HEK293T (cell line): Measurements from ENCODE around the gene WDHD1.
"Not testable (repeated sequence)": the region's sequence is repeated elsewhere in the genome, so short reads cannot be mapped to it uniquely, and the experiment has no call there.

ENCODE experiments used
- CTCF ChIA-PET: fragments of 350-600 bp; formaldehyde crosslinking; extraction: SDS; loops from one replicate; lab custom pipeline; 2021; ENCODE audit warnings: antibody characterized with exemption, inconsistent platforms; lab: Yijun Ruan, JAX
- POLR2A ChIA-PET: fragments of 350-600 bp; formaldehyde crosslinking; extraction: SDS; loops from one replicate; lab custom pipeline; 2020; ENCODE audit warnings: antibody characterized with exemption, inconsistent platforms; lab: Yijun Ruan, JAX
- DNase-seq: peaks from one replicate; pipeline ENCODE4 v3.0.0; 2012; ENCODE audit warnings: mixed read lengths; ENCODE audit errors: extremely low spot score
- ARNT ChIP-seq: fragments of 450-650 bp; IDR thresholded peaks from 2 replicates; pipeline ENCODE4 v1.6.1; 2017; ENCODE audit warnings: mild to moderate bottlenecking
- BHLHE40 ChIP-seq: fragments of 450-650 bp; IDR thresholded peaks from 2 replicates; pipeline ENCODE4 v1.6.1; 2016; ENCODE audit warnings: mild to moderate bottlenecking, moderate library complexity, borderline replicate concordance
- CTBP1 ChIP-seq: fragments of 450-650 bp; IDR thresholded peaks from 2 replicates; pipeline ENCODE4 v1.6.1; 2016; ENCODE audit warnings: borderline replicate concordance
- ELF4 ChIP-seq: fragments of 450-650 bp; IDR thresholded peaks from 2 replicates; pipeline ENCODE4 v1.6.1; 2017; ENCODE audit warnings: antibody characterized with exemption
- FOXA1 ChIP-seq: fragments of 450-650 bp; IDR thresholded peaks from 2 replicates; pipeline ENCODE4 v1.6.1; 2016; ENCODE audit warnings: mild to moderate bottlenecking
- FOXK2 ChIP-seq: fragments of 450-650 bp; IDR thresholded peaks from 2 replicates; pipeline ENCODE4 v1.6.1; 2016; ENCODE audit warnings: mild to moderate bottlenecking
- FOXM1 ChIP-seq: fragments of 450-650 bp; IDR thresholded peaks from 2 replicates; pipeline ENCODE4 v1.6.1; 2017; ENCODE audit warnings: mild to moderate bottlenecking, borderline replicate concordance
- HDGF ChIP-seq: fragments of 450-650 bp; IDR thresholded peaks from 2 replicates; pipeline ENCODE4 v1.6.1; 2017; ENCODE audit warnings: antibody characterized with exemption, borderline replicate concordance
- L3MBTL2 ChIP-seq: fragments of 450-650 bp; conservative IDR thresholded peaks from 2 replicates; pipeline ENCODE4 v1.6.1; 2016; ENCODE audit warnings: mild to moderate bottlenecking
- LEF1 ChIP-seq: fragments of 450-650 bp; IDR thresholded peaks from 2 replicates; pipeline ENCODE4 v1.6.1; 2017; ENCODE audit warnings: mild to moderate bottlenecking, borderline replicate concordance
- NFRKB ChIP-seq: fragments of 450-650 bp; IDR thresholded peaks from 2 replicates; pipeline ENCODE4 v1.6.1; 2016; ENCODE audit warnings: mild to moderate bottlenecking, moderate library complexity
- SP1 ChIP-seq: fragments of 450-650 bp; IDR thresholded peaks from 2 replicates; pipeline ENCODE4 v1.6.1; 2017
- SUZ12 ChIP-seq: fragments of 450-650 bp; IDR thresholded peaks from 2 replicates; pipeline ENCODE4 v1.6.1; 2016; ENCODE audit warnings: mild to moderate bottlenecking
- TARDBP ChIP-seq: fragments of 450-650 bp; IDR thresholded peaks from 2 replicates; pipeline ENCODE4 v1.6.1; 2016
- ZNF384 ChIP-seq: fragments of 450-650 bp; IDR thresholded peaks from 2 replicates; pipeline ENCODE4 v1.6.1; 2016
- TF ChIP-seq, protein P1 (sequence below): fragments of 450-650 bp; IDR thresholded peaks from 2 replicates; pipeline ENCODE4 v1.6.1; 2016

WDHD1 gene

DNA sequence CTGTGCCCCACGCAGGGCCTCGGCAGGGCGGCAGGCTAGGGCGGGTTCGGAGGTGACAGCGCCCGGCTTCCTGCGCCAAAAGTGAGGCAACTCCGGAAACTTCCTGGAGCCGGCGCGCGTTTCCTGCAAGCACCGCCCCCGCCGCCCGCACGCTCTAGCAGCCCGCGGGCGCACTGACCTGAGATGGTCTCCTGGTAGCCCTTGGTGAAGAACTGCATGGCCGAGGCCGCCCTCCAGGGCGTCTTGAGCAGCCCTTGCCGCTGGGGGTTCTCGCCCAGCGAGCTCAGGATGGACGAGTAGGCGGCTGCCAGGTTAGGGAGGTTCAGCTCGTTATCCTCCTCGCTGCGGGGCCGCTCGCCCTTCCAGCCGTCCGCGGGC lies 124.8 kb downstream of the WDHD1 start:
- no peak for TF ChIP-seq ZNF384
- no peak for TF ChIP-seq FOXM1
- no peak; the same call in 1 of the 2 replicates for TF ChIP-seq CTBP1
- no peak for TF ChIP-seq ELF4
- TF ChIP-seq FOXA1 = no peak
- TF ChIP-seq SP1 = no peak
- TF ChIP-seq NFRKB = no peak
- TF ChIP-seq LEF1 = no peak
- no peak for TF ChIP-seq BHLHE40
- TF ChIP-seq ARNT = no peak
- CTCF ChIA-PET = interaction anchor here (0.9 kb wide), 1 partner anchor 14 kb away, joined by 4 read pairs; no protein-coding TSS in a partner anchor
- POLR2A ChIA-PET = interaction anchor here (1.0 to 1.3 kb wide), 2 partner anchors 32 to 84 kb away, joined by 3 to 5 read pairs; no protein-coding TSS in a partner anchor
- DNase-seq = peak; percentile 55

DNA sequence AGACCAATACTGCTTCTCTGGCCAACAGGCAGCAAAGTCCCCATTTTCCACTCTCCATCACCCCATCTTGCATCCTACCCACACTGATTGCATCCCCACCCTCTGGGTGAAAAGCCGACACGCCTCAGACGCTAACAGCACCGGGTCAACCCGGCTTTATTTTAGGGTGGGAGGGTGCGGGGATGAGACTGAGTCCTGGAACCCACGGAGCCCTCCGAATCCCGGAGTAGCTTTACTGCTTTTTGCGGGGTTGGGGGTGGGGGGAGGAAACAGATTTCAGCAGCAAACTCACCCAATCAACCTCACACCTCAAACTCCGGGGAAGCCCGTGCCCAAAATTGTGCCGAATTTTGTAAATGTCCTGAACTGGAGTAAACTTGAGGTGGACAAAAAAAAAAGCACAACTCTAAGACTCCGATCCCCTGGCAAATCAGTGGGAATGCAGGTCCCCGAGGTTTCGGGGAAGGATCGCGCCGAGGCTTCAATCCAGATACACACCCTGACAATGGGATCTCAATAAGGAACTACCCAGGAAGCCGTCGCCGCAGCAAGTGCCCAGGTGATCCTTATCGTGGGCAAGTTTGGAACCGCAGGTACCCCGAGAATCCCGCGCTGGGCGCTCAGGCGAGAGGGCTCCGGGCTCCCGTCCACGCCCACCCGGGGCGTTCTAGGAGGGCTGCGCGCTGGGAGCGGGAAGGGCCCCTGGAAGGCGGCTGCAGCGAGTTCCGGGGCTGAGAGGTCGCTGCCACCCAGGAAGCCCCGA lies 125.3 kb downstream of the WDHD1 start:
- DNase-seq = no peak

DNA sequence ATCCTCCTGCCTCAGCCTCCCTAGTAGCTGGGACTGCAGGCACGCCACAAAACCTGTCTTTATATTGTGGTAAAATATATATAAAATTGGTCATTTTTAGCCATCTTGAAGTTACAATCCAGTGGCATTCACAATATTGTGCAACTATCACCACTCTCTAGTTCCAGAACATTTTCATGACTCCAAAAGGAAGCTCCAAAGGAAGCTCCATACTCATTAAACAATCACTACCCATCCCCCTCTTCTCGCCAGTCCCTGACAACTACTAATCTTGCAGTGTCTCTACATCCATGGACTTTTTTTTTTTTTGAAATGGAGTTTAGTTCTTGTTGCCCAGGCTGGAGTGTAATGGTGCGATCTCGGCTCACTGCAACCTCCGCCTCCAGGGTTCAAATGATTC lies 127.3 kb downstream of the WDHD1 start:
- ChIA-PET POLR2A (interaction anchor here (1.7 kb wide), 1 partner anchor 11 kb away, joined by 3 read pairs; no protein-coding TSS in a partner anchor), CTCF (interaction anchor here (0.5 to 0.6 kb wide), 3 partner anchors 23 to 116 kb away, joined by 3 to 6 read pairs (median 5); no protein-coding TSS in a partner anchor)
- no peak for DNase-seq
- no peak for TF ChIP-seq SUZ12
- TF ChIP-seq, protein P1, sequence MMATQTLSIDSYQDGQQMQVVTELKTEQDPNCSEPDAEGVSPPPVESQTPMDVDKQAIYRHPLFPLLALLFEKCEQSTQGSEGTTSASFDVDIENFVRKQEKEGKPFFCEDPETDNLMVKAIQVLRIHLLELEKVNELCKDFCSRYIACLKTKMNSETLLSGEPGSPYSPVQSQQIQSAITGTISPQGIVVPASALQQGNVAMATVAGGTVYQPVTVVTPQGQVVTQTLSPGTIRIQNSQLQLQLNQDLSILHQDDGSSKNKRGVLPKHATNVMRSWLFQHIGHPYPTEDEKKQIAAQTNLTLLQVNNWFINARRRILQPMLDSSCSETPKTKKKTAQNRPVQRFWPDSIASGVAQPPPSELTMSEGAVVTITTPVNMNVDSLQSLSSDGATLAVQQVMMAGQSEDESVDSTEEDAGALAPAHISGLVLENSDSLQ = no peak
- TF ChIP-seq FOXM1 = no peak
- no peak for TF ChIP-seq SP1
- TF ChIP-seq TARDBP = no peak
- no peak for TF ChIP-seq ARNT
- no peak for TF ChIP-seq ZNF384
- TF ChIP-seq HDGF = no peak
- no peak for TF ChIP-seq FOXA1
- no peak for TF ChIP-seq L3MBTL2
- TF ChIP-seq BHLHE40 = no peak
- no peak for TF ChIP-seq ELF4

More for the DNA sequence above, 125.3 kb downstream of the WDHD1 start:
- ChIA-PET CTCF (interaction anchor here (0.9 kb wide), 1 partner anchor 13 kb away, joined by 4 read pairs; no protein-coding TSS in a partner anchor), POLR2A (interaction anchor here (0.6 to 1.3 kb wide), 3 partner anchors 27 to 84 kb away, joined by 3 to 5 read pairs (median 5); no protein-coding TSS in a partner anchor)
- TF ChIP-seq SP1 (no peak), L3MBTL2 (peak; percentile 38)

DNA sequence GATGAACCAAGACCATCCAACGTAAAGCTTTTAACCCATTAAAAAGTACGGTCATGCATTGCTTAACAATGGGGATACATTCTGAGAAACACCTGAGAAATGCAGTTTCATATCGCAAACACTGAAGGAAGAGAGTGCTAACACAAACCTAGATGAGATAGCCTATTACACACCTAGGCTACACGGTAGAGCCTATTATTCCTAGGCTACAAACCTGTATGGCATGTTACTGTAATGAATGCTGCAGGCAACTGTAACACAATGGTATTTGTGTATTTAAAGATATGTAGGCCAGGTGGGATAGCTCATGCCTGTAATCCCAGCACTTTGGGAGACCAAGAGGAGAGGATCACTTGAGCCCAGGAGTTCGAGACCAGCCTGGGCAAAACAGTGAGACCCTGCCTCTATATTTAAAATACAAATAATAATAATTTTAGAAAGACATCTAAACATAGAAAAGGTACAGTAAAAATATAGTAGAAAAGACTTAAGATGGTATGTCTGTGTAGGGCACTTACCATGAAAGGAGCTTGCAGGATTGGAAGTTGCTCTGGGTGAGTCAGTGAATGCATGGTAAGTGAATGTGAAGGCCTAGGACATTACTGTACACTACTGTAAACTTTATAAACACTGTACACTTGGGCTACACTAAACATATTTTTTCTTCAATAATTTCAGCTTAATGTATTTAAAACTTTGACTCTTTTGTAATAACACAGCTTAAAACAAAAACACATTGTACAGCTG lies 128.9 kb downstream of the WDHD1 start:
- CTCF ChIA-PET = interaction anchor here (1.1 kb wide), 1 partner anchor 79 kb away, joined by 3 read pairs; no protein-coding TSS in a partner anchor
- POLR2A ChIA-PET, DNase-seq: not testable (repeated sequence)

DNA sequence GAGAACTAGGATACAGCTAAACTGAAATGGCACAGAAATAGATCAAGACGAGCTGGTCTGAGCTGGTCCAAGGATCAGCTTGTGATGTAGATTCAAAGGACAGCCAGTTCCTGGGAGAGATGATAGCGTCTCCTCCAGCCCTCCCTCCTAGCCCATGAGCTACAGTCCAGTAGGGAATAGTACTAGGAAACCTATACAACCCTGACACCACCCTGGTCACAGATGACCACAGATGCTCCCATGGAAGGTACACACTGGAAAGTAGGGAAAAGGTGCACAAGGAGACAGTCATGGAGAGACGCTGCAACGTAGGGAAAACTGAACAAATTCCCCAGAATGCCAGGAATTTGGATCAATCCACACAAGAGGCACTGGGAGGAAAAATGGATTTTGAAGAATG lies 131.2 kb downstream of the WDHD1 start:
- ChIA-PET POLR2A (no interaction called here), CTCF (no interaction called here)
- no peak for TF ChIP-seq FOXM1
- no peak for DNase-seq

DNA sequence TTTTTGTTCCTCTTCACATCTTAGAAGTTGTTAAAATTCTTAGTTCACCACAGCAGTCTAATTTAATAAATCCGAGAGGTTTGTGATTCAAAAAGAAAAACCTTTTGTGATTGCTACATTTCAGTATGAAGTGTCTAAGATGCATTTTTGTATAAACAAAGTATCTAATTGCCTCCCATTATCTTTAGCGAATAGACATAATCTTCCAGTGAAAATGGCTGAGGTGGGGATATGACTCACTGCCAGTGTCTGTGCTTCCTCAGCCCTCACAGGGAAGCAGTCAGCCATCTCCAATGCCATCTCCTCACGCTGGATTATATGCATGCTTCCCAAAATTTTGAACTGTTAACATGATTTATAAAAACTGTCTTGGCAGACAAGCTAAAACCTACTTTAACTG lies 131.9 kb downstream of the WDHD1 start:
- no peak for DNase-seq
- ChIA-PET CTCF (no interaction called here), POLR2A (interaction anchor here (1.2 kb wide), 1 partner anchor 25 kb away, joined by 3 read pairs; no protein-coding TSS in a partner anchor)
- no peak for TF ChIP-seq FOXA1
- TF ChIP-seq ZNF384 = no peak
- TF ChIP-seq BHLHE40 = no peak

DNA sequence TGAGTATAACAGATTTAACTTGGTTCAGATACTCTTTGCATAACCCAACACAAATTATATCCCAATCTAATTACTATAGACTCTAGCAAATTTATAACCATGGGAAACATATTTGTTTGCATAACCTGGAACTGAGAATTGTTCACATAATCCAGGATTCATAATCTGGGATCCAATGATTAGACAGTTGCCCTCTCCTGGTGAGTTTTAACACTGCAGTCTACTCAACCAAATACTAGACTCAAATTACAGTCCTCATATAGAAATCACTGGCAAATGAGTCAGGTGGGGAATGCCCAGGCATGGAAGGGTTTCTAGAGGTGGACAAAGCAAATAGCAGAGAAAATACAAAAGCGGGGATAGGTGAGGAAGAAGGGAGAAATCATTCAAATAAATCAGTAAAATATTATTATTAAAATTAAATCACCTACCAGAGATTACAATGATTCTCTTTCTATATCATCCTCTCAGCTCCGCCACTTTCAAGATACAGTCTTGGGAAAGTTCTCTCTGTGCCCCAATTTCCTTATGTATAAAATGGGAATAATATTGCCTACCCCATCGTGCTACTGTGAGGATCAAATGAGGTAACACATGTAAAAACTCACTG lies 133.6 kb downstream of the WDHD1 start:
- TF ChIP-seq ELF4 (no peak), SP1 (no peak), TARDBP (no peak), FOXM1 (no peak), HDGF (no peak), L3MBTL2 (no peak), NFRKB (no peak), FOXA1 (no peak), LEF1 (no peak), ZNF384 (no peak), ARNT (no peak), CTBP1 (no peak), FOXK2 (no peak), SUZ12 (no peak), BHLHE40 (no peak)
- TF ChIP-seq, protein P1 = no peak
- DNase-seq = peak; percentile 38
- ChIA-PET POLR2A (no interaction called here), CTCF (no interaction called here)
